Gastroesophageal sphincter (tissue), 4 donors: ENCODE data around the gene TTC23. TPM values are rescaled to one million over a fixed set of nuclear protein-coding genes. Genes with fewer than 3 reads are reported as not detected.

Experiments used
- ATAC-seq: fragments of 150-250 bp; one replicate; pipeline ENCODE4 v1.9.1; 2016; ENCODE audit warnings: mild to moderate bottlenecking, moderate library complexity
- H3K27ac ChIP-seq, 4 donors: fragments of 200-600 bp; sonication (generic) in 3 of 4; 1 replicate in 3 of 4; 2 replicates in 1 of 4; pipeline ENCODE4 v1.5.1; 2016 to 2019
- H3K27me3 ChIP-seq: fragments of 200-600 bp; sonication (generic); one replicate; pipeline ENCODE4 v1.5.1; 2019
- H3K36me3 ChIP-seq, 2 donors: fragments of 200-600 bp; sonication (generic); one replicate each; pipeline ENCODE4 v1.5.1; 2019; ENCODE audit warnings: control low read depth in 1 of 2
- H3K4me1 ChIP-seq, 3 donors: fragments of 200-600 bp; sonication (generic); 1 replicate in 2 of 3; 2 replicates in 1 of 3; pipeline ENCODE4 v1.5.1; 2016 to 2019; ENCODE audit warnings: control low read depth in 2 of 3
- H3K4me3 ChIP-seq, 2 donors: fragments of 200-600 bp; sonication (generic); one replicate each; pipeline ENCODE4 v1.5.1; 2019; ENCODE audit warnings: mild to moderate bottlenecking in 1 of 2, moderate library complexity in 1 of 2
- H3K9me3 ChIP-seq, 3 donors: fragments of 200-600 bp; sonication (generic); one replicate each; pipeline ENCODE4 v1.5.1; 2017 to 2019; ENCODE audit warnings: control low read depth in 2 of 3
- CTCF ChIP-seq, 4 experiments: fragments of 200-600 bp in 2 of 4; fragments of 450-650 bp in 2 of 4; sonication (generic) in 1 of 4; IDR thresholded peaks; one replicate each; pipeline ENCODE4 v1.5.1; 2017 to 2019; ENCODE audit warnings: antibody characterized with exemption in 4 of 4, mild to moderate bottlenecking in 2 of 4, moderate library complexity in 2 of 4
- EP300 ChIP-seq: sonication (generic); formaldehyde crosslinking; IDR thresholded peaks from one replicate; pipeline ENCODE4 v1.6.1; 2017; ENCODE audit warnings: antibody characterized with exemption, mild to moderate bottlenecking
- POLR2A ChIP-seq, 2 donors: fragments of 450-650 bp; IDR thresholded peaks; one replicate each; pipeline ENCODE4 v1.6.1; 2017; ENCODE audit warnings: antibody characterized with exemption in 2 of 2, mild to moderate bottlenecking in 2 of 2, moderate library complexity in 1 of 2
- POLR2AphosphoS5 ChIP-seq: sonication (generic); formaldehyde crosslinking; IDR thresholded peaks from one replicate; pipeline ENCODE4 v1.6.1; 2017; ENCODE audit warnings: antibody characterized with exemption
- WGBS, 2 donors: methylation state at CpG; one replicate each; pipeline ENCODE4 v1.1.5; 2018; ENCODE audit warnings: low coverage in 1 of 2; 5-methylcytosine and 5-hydroxymethylcytosine counted together
- total RNA-seq, 4 donors: library from RNA; depleted of rRNA; stranded (reverse); fragments of >200 nt; gene quantifications; one replicate each; pipeline ENCODE4 v1.1.0, GENCODE V29; 2016

TTC23 gene
- total RNA-seq, 4 donors from 2014 or later = 13.7 to 33.3 (median 20.0) TPM

GRCh38 chr15:99126131-99126588 is 123.2 kb downstream of the TTC23 start:
- Histone ChIP-seq H3K27ac (peak overlapping the region; percentile 75 to 98 (median 97)), H3K4me1 (peaks cover 17 to 100% (median 39%) of the 10 kb centered on the region in 3 donors), H3K27me3 (no peaks in the 10 kb centered on the region), H3K36me3 (peaks cover 0 to 51% of the 10 kb centered on the region in 2 donors), H3K9me3 (no peaks in the 10 kb centered on the region), H3K4me3 (no peak overlapping the region)
- ATAC-seq = no peak
- 40 to 80% methylated on average over 1 to 3 of the region's 7 CpGs for WGBS, 2 donors
- TF ChIP-seq CTCF (IDR thresholded peaks at IDR 0.05) = no peak
- TF ChIP-seq POLR2A (IDR thresholded peaks at IDR 0.05) = no peak
- no peak for TF ChIP-seq POLR2AphosphoS5
- TF ChIP-seq EP300 = no peak

- H3K27ac ChIP-seq = peak overlapping the region; percentile 75 to 98 (median 97)
- ATAC-seq = no peak
- H3K9me3 ChIP-seq = no peaks in the 10 kb centered on the region
- whole genome bisulfite sequencing, 2 donors = 30 to 53% methylated on average over 5 to 14 of the region's 29 CpGs
- TF ChIP-seq EP300 = no peak
- peak in 1 of 2 donors; percentile 18 for TF ChIP-seq POLR2A (IDR thresholded peaks at IDR 0.05)
- TF ChIP-seq CTCF (IDR thresholded peaks at IDR 0.05) = no peak
- peak; percentile 50 for TF ChIP-seq POLR2AphosphoS5
- peaks cover 0 to 46% of the 10 kb centered on the region in 2 donors for H3K36me3 ChIP-seq
- H3K4me1 ChIP-seq = peaks cover 21 to 100% (median 47%) of the 10 kb centered on the region in 3 donors
- peak overlapping the region in 1 of 2 donors; percentile 34 for H3K4me3 ChIP-seq
- H3K27me3 ChIP-seq = no peaks in the 10 kb centered on the region
These were observed 124.1 kb downstream of the TTC23 start for GRCh38 chr15:99125061-99125891.

- no peak for TF ChIP-seq POLR2AphosphoS5
- no peak for TF ChIP-seq POLR2A (IDR thresholded peaks at IDR 0.05)
- TF ChIP-seq CTCF (IDR thresholded peaks at IDR 0.05) = no peak
- TF ChIP-seq EP300 = no peak
- peak overlapping the region in 1 of 2 donors; percentile 34 for H3K4me3 ChIP-seq
- ATAC-seq = no peak
- H3K4me1 ChIP-seq = peaks cover 23 to 100% (median 50%) of the 10 kb centered on the region in 3 donors
- H3K36me3 ChIP-seq = peaks cover 0 to 46% of the 10 kb centered on the region in 2 donors
- WGBS, 2 donors = no CpG with 5 or more reads among the region's 8 CpGs
- peak overlapping the region; percentile 75 to 98 (median 97) for H3K27ac ChIP-seq
- H3K9me3 ChIP-seq = no peaks in the 10 kb centered on the region
- no peaks in the 10 kb centered on the region for H3K27me3 ChIP-seq
These were observed 124.7 kb downstream of the TTC23 start for GRCh38 chr15:99124641-99125040.

- WGBS, 2 donors = 2% methylated on average over 6 of the region's 20 CpGs; no CpG with 5 or more reads in 1 of the 2 donors
- Histone ChIP-seq H3K4me1 (peaks cover 23 to 100% (median 53%) of the 10 kb centered on the region in 3 donors), H3K4me3 (peak overlapping the region; percentile 3 to 34), H3K36me3 (peaks cover 0 to 48% of the 10 kb centered on the region in 2 donors), H3K9me3 (no peaks in the 10 kb centered on the region), H3K27ac (peak overlapping the region; percentile 75 to 98 (median 97)), H3K27me3 (no peaks in the 10 kb centered on the region)
- peak; percentile 89 for ATAC-seq
- TF ChIP-seq POLR2AphosphoS5 = peak; percentile 94
- TF ChIP-seq EP300 = no peak
- peak; percentile 6 to 47 for TF ChIP-seq POLR2A (IDR thresholded peaks at IDR 0.05)
- peak in 2 of 4 experiments; percentile 1 to 12 for TF ChIP-seq CTCF (IDR thresholded peaks at IDR 0.05)
These were observed 125.5 kb downstream of the TTC23 start for GRCh38 chr15:99123713-99124451.
